GM19395 (cell line): ENCODE data around the gene TIMM17A.

ENCODE experiments used
- ATAC-seq: cut with Tn5 transposase; IDR thresholded peaks from one replicate; pipeline ENCODE4 v1.9.1; 2021; ENCODE audit warnings: mild to moderate bottlenecking, moderate library complexity; ENCODE audit not compliant: unreplicated experiment

Gene TIMM17A

GRCh38 chr1:201955009-201955728 is at the start of gene TIMM17A:
Gene TIMM17A (plus strand): TSS chr1:201955503. CDS start chr1:201955527, 24 bp downstream.
- peak; percentile 100 for ATAC-seq

GRCh38 chr1:201906336-201906735 is 49.0 kb upstream of the TIMM17A start:
- ATAC-seq, result no peak

- ATAC-seq, result no peak
These were observed 47.7 kb upstream of the TIMM17A start for GRCh38 chr1:201907621-201908020.

GRCh38 chr1:201911826-201912571 is 43.3 kb upstream of the TIMM17A start:
- ATAC-seq, result no peak

GRCh38 chr1:201912832-201913231 is 42.5 kb upstream of the TIMM17A start:
- ATAC-seq, result no peak

GRCh38 chr1:201914456-201915235 is 40.7 kb upstream of the TIMM17A start:
- ATAC-seq, result no peak

- no peak for ATAC-seq
These were observed 38.6 kb upstream of the TIMM17A start for GRCh38 chr1:201916649-201917249.

- no peak for ATAC-seq
These were observed 37.8 kb upstream of the TIMM17A start for GRCh38 chr1:201917362-201918033.

- ATAC-seq, result no peak
These were observed 37.0 kb upstream of the TIMM17A start for GRCh38 chr1:201918343-201918742.

GRCh38 chr1:201921952-201922558 is 33.2 kb upstream of the TIMM17A start:
- no peak for ATAC-seq

GRCh38 chr1:201925301-201925567 is 30.1 kb upstream of the TIMM17A start:
- no peak for ATAC-seq

GRCh38 chr1:201925981-201926645 is 29.2 kb upstream of the TIMM17A start:
- ATAC-seq, result no peak

GRCh38 chr1:201928266-201928665 is 27.0 kb upstream of the TIMM17A start:
- ATAC-seq, result no peak

GRCh38 chr1:201930137-201930536 is 25.2 kb upstream of the TIMM17A start:
- ATAC-seq, result no peak

GRCh38 chr1:201930803-201931202 is 24.5 kb upstream of the TIMM17A start:
- no peak for ATAC-seq

GRCh38 chr1:201933840-201934430 is 21.4 kb upstream of the TIMM17A start:
- ATAC-seq, result no peak

GRCh38 chr1:201937624-201938213 is 17.6 kb upstream of the TIMM17A start:
- ATAC-seq, result no peak

GRCh38 chr1:201938440-201939035 is 16.8 kb upstream of the TIMM17A start:
- no peak for ATAC-seq

GRCh38 chr1:201939148-201939547 is 16.2 kb upstream of the TIMM17A start:
- no peak for ATAC-seq
